Fibroblast of peridontal ligament (primary cell): ENCODE results near the gene TPRN.
"Not testable (repeated sequence)": the region's sequence is repeated elsewhere in the genome, so short reads cannot be mapped to it uniquely, and the experiment has no call there.

Experiments
- DNase-seq: peaks from one replicate; pipeline ENCODE4 v3.0.0-alpha.2; 2010; ENCODE audit errors: extremely low read depth

Gene TPRN, protein sequence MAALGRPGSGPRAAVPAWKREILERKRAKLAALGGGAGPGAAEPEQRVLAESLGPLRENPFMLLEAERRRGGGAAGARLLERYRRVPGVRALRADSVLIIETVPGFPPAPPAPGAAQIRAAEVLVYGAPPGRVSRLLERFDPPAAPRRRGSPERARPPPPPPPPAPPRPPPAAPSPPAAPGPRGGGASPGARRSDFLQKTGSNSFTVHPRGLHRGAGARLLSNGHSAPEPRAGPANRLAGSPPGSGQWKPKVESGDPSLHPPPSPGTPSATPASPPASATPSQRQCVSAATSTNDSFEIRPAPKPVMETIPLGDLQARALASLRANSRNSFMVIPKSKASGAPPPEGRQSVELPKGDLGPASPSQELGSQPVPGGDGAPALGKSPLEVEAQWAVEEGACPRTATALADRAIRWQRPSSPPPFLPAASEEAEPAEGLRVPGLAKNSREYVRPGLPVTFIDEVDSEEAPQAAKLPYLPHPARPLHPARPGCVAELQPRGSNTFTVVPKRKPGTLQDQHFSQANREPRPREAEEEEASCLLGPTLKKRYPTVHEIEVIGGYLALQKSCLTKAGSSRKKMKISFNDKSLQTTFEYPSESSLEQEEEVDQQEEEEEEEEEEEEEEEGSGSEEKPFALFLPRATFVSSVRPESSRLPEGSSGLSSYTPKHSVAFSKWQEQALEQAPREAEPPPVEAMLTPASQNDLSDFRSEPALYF

GRCh38 chr9:137200311-137201204 is at the start of gene TPRN:
TSS of gene TPRN (minus strand) at chr9:137200741. CDS start at chr9:137200711, 30 bp downstream.
- DNase-seq: peak; percentile 98

- DNase-seq: no peak
Measured at GRCh38 chr9:137247916-137248175, 47.3 kb upstream of the TPRN start.

DNA sequence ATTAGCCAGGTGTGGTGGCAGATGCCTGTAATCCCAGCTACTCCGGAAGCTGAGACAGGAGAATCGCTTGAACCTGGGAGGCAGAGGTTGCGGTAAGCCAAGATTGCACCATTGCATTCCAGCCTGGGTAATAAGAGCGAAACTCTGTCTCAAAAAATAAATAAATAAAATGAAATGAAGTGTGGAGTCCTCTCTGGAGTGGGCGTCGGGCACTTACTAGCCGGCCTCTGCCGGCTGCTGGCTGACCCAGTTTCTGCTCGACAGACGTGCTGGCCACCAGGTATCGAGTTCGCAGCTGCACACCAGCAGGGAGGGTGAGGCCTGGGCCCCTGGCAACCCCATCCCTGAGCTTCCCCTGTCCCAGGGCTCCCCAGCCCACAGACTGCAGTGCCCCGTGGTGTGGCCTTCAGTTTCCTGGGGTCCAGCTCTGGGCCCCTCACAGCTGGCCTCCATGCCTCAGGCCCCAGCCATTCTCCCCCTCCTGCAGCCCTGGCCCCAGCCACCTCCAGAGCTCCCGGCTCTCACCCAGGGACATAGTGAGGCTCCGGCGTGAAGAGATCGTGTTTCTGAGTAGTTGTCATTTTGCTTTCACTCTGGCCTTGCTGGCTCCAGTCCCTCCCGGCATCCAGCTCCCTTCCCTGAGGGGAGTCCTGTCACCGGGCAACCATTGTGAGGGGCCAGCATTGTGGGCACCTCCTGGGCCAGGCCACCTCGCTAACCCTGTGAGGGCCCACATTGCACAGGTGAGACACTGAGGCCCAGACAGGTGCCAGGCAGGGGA is 46.8 kb upstream of the TPRN start:
- peak; percentile 19 for DNase-seq

DNA sequence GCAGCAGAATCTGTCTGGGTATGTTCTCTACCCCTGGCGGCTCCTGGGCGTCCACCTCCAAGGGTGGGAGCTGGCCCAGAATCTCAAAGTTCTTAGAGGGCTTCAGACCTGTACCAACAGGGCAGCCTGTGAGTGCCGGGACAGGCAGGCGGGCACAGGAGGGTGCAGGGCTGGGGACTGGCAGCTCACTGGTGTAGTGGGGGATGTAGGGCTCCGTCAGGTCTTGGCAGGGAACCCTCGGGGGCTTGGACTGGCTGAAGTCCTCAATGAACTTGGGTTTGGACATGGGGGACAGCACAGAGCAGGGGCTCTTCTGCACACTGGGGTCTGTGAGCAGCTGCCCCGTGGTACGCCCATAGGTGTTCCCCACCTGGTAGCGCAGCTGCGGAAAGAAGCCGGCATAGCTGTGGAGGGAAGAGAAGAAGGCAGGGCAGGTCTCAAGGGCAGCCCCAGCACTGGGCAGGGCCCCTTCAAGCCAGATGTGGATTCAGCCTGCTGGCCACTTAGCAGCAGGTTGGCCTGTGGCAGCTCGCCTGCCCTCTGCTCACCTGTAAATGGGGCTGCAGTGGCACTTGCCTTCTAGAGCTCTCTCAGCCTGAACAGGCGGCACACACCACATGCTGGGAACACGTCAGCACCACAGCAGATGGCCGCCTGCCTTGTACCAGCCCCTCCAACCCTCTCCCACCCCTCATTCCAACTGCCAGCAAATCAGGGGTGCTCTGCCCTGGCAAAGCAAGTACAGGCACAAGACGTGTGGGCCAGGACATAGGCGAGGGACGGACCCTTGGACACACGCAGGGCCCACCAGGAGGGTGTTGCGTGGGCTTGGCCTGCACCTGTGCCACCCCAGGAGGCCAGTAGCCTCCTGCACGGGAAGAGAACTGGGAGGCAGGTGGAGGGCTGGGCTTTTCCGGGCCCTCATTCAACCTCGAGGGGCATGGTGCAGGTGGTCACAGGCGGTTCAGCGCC is 45.2 kb upstream of the TPRN start:
- DNase-seq: no peak

- no peak for DNase-seq
Measured at GRCh38 chr9:137244486-137245449, 44.2 kb upstream of the TPRN start.

- DNase-seq: no peak
Measured at GRCh38 chr9:137243626-137244485, 43.3 kb upstream of the TPRN start.

GRCh38 chr9:137243266-137243625 is 42.7 kb upstream of the TPRN start:
- DNase-seq: not testable (repeated sequence)

DNA sequence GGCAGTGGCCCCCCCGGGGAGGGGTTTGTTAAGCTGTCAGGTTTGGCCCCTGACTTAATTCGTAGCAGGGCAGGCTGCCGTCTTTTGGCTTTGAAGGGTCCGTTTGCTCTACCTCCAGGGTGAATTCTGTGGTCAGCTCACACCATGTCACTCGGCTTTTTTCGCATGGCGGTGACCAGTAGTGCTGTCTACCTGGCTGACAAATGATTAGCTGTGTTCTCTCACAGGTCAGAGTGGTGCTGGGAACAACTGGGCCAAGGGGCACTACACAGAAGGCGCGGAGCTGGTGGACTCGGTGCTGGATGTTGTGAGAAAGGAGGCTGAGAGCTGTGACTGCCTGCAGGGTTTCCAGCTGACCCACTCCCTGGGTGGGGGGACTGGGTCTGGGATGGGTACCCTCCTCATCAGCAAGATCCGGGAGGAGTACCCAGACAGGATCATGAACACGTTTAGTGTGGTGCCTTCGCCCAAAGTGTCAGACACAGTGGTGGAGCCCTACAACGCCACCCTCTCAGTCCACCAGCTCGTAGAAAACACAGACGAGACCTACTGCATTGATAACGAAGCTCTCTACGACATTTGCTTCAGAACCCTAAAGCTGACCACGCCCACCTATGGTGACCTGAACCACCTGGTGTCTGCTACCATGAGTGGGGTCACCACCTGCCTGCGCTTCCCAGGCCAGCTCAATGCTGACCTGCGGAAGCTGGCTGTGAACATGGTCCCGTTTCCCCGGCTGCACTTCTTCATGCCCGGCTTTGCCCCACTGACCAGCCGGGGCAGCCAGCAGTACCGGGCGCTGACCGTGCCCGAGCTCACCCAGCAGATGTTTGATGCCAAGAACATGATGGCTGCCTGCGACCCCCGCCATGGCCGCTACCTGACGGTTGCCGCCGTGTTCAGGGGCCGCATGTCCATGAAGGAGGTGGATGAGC is 42.0 kb upstream of the TPRN start:
- no peak for DNase-seq

- peak; percentile 19 for DNase-seq
Measured at GRCh38 chr9:137241490-137242268, 41.1 kb upstream of the TPRN start.

- DNase-seq: peak; percentile 100
Measured at GRCh38 chr9:137240841-137241489, 40.4 kb upstream of the TPRN start, which contains the start of gene TUBB4B. TSS of gene TUBB4B (plus strand) at chr9:137241287. CDS start at chr9:137241361, 74 bp downstream.

GRCh38 chr9:137240318-137240840 is 39.8 kb upstream of the TPRN start:
- peak; percentile 70 for DNase-seq

GRCh38 chr9:137239541-137240200 is 39.1 kb upstream of the TPRN start:
- DNase-seq: not testable (repeated sequence)

DNA sequence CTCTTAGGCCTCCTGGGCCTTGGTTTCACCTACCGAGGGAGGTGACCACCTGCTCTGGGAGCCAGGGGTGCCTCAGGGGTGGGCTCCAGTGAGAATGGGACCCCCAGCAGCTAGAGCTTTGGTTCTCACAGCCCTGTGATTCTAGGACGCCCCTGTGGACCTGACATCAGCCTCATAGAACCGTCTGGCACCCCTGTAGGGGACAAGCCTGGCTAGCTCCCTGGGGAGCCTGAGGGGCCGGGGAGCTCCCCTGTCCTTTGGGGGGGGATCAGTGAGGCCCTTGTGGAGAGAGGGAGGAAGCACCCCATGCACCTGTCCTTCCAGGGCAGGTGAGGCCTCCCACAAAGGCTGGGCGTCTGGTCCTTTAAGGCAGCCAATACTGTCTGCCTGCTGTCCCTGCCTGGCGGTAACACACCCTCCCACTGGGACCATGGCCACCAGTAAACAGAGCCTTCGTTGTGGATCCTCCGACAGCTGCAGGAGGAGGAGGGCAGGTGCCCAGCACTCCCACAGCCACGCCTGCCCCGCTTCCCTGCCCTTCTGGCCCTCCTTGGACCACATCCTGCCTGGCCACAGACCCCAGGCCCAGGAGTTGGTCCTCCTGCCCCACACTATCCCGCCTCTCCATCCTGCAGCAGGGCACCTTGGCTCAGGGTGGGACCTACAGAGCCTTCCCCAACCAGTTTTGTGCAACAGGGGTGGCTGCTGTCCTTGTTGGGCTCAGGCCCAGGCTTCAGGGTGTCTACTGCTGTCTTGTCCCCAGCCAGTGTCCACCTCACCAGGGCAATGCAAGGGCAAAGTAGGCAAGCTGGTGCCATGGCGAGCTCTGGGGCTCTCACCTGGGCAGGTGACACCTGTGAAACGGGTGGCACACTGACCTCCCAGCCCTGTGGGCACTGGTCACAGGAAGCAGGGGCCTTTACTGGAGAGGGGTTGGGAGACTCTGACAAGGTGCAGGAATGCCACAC is 37.5 kb upstream of the TPRN start:
- no peak for DNase-seq

- DNase-seq: no peak
Measured at GRCh38 chr9:137236936-137237421, 36.4 kb upstream of the TPRN start.
